SK-N-SH (cell line): ENCODE measurements around the gene KRTAP10-2.

Experiments used
- CHD2 ChIP-seq: fragments of 150-350 bp; IDR thresholded peaks from 2 replicates; pipeline ENCODE4 v1.6.1; 2018; ENCODE audit warnings: low read length; ENCODE audit not compliant: partially characterized antibody
- CTCF ChIP-seq: fragments of 200-600 bp; sonication (generic); IDR thresholded peaks from 2 replicates; pipeline ENCODE4 v1.6.1; 2017; ENCODE audit warnings: antibody characterized with exemption, mild to moderate bottlenecking, moderate library complexity
- FOXJ3 ChIP-seq: sonication (generic); formaldehyde crosslinking; IDR thresholded peaks from 2 replicates; pipeline ENCODE4 v1.5.1; 2020; ENCODE audit warnings: mild to moderate bottlenecking, missing genetic modification reagents

- TF ChIP-seq CHD2 = no peak
- TF ChIP-seq FOXJ3 (CRISPR knock-in tag) = no peak
- no peak for TF ChIP-seq CTCF
These were observed 32.5 kb upstream of the KRTAP10-2 start for GRCh38 chr21:44583800-44584147.
